ENCODE measurements around the gene ABCC9.

Gene ABCC9

DNA sequence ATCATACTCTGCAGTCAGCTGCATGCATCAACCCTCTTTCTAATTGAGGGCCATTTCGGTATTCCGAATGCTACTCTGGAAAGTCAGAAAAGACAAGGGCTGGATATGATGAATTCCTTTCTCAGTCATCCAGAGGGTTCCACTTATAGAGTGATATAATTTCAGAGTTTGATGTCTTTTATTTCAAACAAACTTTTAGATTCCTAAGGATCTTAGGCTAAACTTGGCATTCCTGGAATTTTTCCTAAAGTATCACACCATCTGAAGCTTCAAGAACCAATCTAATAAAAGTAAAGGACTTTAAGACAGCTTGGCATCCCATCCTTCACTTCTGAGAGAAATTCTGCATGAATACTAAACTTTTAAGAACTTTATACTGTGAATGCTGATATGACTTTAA, 97.4 kb downstream of the ABCC9 start:
- no peak overlapping the region for H3K27ac ChIP-seq (ENCODE audit: low read length)
- no peaks in the 10 kb centered on the region for H3K4me1 ChIP-seq (ENCODE audit: control insufficient read depth, insufficient read depth, low read length)
- peaks cover 5 to 10% of the 10 kb centered on the region in 2 donors for H3K36me3 ChIP-seq (ENCODE audit: control insufficient read depth in 2 of 2, insufficient read depth in 2 of 2, low read length in 2 of 2)
- H3K9me3 ChIP-seq (ENCODE audit: control insufficient read depth in 2 of 2, low read length in 2 of 2) = no peaks in the 10 kb centered on the region
- H3K4me3 ChIP-seq (ENCODE audit: low read length in 2 of 2) = no peak overlapping the region
- no peaks in the 10 kb centered on the region for H3K27me3 ChIP-seq (ENCODE audit: control insufficient read depth in 1 of 2, insufficient read depth in 2 of 2, low read length in 2 of 2)
- H3K9ac ChIP-seq (ENCODE audit: low read length in 2 of 2) = no peak overlapping the region

- H3K4me3 ChIP-seq (ENCODE audit: low read length in 2 of 2) = no peak overlapping the region
Observed at GRCh38 chr12:21839776-21840175, 101.5 kb downstream of the ABCC9 start.

DNA sequence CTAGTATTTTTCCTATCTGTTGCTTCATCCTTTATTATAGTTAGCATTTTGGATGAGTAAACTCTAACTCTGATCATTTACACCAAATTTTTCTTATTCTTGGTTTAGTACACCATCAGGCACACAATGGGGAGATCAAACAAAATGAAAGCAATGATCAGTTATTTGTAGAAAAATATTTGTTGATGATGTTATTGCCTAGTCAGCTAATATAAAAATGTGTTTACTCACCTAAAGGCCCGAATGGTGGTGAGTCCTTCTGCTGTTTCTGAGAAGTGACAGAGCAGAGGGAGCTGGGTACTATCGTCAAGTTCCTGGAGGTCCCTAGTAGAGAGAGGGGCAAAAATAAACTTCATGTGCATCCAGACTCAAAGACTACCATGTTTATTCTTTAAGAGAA, 103.4 kb downstream of the ABCC9 start:
- no peaks in the 10 kb centered on the region for H3K9me3 ChIP-seq (ENCODE audit: control insufficient read depth in 2 of 2, low read length in 2 of 2)

More at GRCh38 chr12:21839776-21840175, 101.5 kb downstream of the ABCC9 start:
- Histone ChIP-seq H3K27me3 (ENCODE audit: control insufficient read depth in 1 of 2, insufficient read depth in 2 of 2, low read length in 2 of 2) (no peaks in the 10 kb centered on the region), H3K9ac (ENCODE audit: low read length in 2 of 2) (no peak overlapping the region), H3K9me3 (ENCODE audit: control insufficient read depth in 2 of 2, low read length in 2 of 2) (no peaks in the 10 kb centered on the region), H3K27ac (ENCODE audit: low read length) (no peak overlapping the region), H3K36me3 (ENCODE audit: control insufficient read depth in 2 of 2, insufficient read depth in 2 of 2, low read length in 2 of 2) (peaks cover 3 to 16% of the 10 kb centered on the region in 2 donors), H3K4me1 (ENCODE audit: control insufficient read depth, insufficient read depth, low read length) (no peaks in the 10 kb centered on the region)

GRCh38 chr12:21831791-21832344, 109.4 kb downstream of the ABCC9 start:
- Histone ChIP-seq H3K27me3 (ENCODE audit: control insufficient read depth in 1 of 2, insufficient read depth in 2 of 2, low read length in 2 of 2) (no peaks in the 10 kb centered on the region), H3K27ac (ENCODE audit: low read length) (peak overlapping the region; percentile 71), H3K36me3 (ENCODE audit: control insufficient read depth in 2 of 2, insufficient read depth in 2 of 2, low read length in 2 of 2) (peaks cover 0 to 10% of the 10 kb centered on the region in 2 donors), H3K4me3 (ENCODE audit: low read length in 2 of 2) (peak overlapping the region in 1 of 2 donors; percentile 31), H3K4me1 (ENCODE audit: control insufficient read depth, insufficient read depth, low read length) (peaks cover 21% of the 10 kb centered on the region), H3K9ac (ENCODE audit: low read length in 2 of 2) (no peak overlapping the region), H3K9me3 (ENCODE audit: control insufficient read depth in 2 of 2, low read length in 2 of 2) (no peaks in the 10 kb centered on the region)

More for the DNA sequence above, 103.4 kb downstream of the ABCC9 start:
- H3K27ac ChIP-seq (ENCODE audit: low read length) = no peak overlapping the region
- peaks cover 3 to 19% of the 10 kb centered on the region in 2 donors for H3K36me3 ChIP-seq (ENCODE audit: control insufficient read depth in 2 of 2, insufficient read depth in 2 of 2, low read length in 2 of 2)
- H3K9ac ChIP-seq (ENCODE audit: low read length in 2 of 2) = no peak overlapping the region
- no peaks in the 10 kb centered on the region for H3K27me3 ChIP-seq (ENCODE audit: control insufficient read depth in 1 of 2, insufficient read depth in 2 of 2, low read length in 2 of 2)
- H3K4me3 ChIP-seq (ENCODE audit: low read length in 2 of 2) = no peak overlapping the region
- H3K4me1 ChIP-seq (ENCODE audit: control insufficient read depth, insufficient read depth, low read length) = no peaks in the 10 kb centered on the region

DNA sequence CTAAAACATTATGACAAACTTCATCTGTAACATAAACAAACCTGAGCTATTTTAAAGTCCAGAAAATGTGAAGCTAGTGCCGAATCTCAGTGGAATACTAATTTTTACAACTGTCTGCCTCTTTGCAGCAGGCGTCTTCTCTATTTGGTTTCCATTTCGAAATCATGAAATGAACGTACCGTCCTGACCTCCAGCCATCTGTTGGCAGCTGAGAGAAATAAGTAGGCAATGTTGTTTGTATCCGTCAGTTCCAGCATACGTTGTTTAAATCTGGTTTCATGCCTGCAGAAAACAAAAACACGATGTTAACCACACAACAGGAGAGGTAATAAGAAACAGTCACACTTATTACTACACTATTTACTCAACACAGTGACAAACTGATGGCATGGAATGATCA, 112.4 kb downstream of the ABCC9 start:
- H3K4me1 ChIP-seq (ENCODE audit: control insufficient read depth, insufficient read depth, low read length) = peaks cover 22% of the 10 kb centered on the region
- H3K9ac ChIP-seq (ENCODE audit: low read length in 2 of 2) = no peak overlapping the region
- H3K27me3 ChIP-seq (ENCODE audit: control insufficient read depth in 1 of 2, insufficient read depth in 2 of 2, low read length in 2 of 2) = no peaks in the 10 kb centered on the region
- no peaks in the 10 kb centered on the region for H3K36me3 ChIP-seq (ENCODE audit: control insufficient read depth in 2 of 2, insufficient read depth in 2 of 2, low read length in 2 of 2)
- H3K27ac ChIP-seq (ENCODE audit: low read length) = peak overlapping the region; percentile 63
- peak overlapping the region in 1 of 2 donors; percentile 50 for H3K4me3 ChIP-seq (ENCODE audit: low read length in 2 of 2)
- H3K9me3 ChIP-seq (ENCODE audit: control insufficient read depth in 2 of 2, low read length in 2 of 2) = no peaks in the 10 kb centered on the region

DNA sequence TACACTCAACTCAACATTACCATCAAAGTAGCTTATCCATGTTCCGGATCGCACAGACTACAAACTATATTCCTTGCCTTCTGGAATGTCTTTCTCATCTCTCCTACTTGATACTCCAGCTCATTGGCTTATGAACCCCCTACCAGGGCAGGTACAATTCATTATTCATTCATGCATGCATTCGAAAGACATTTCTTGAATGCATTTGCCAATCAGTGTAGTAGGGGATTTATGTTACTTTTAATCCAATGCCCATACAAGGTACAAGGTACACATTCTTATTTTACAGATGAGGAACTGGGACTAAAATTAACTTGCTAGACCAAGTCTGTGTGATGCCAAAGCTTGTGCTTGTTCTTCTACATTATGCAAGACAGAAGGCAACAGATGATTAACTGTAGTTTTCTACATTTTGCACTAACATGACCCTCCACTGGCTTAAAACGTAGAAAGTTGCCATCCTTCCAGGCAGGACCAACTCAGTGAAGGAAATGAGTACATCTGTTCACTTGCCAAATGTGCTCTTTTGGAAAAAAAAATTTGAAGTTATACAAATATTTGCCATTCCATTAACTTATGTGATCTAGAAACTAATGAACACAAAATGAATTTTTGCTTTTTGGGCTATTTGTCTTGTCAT, 113.0 kb downstream of the ABCC9 start:
- H3K9me3 ChIP-seq (ENCODE audit: control insufficient read depth in 2 of 2, low read length in 2 of 2) = no peaks in the 10 kb centered on the region
- no peak overlapping the region for H3K9ac ChIP-seq (ENCODE audit: low read length in 2 of 2)
- H3K27me3 ChIP-seq (ENCODE audit: control insufficient read depth in 1 of 2, insufficient read depth in 2 of 2, low read length in 2 of 2) = no peaks in the 10 kb centered on the region
- H3K27ac ChIP-seq (ENCODE audit: low read length) = peak overlapping the region; percentile 63
- no peaks in the 10 kb centered on the region for H3K36me3 ChIP-seq (ENCODE audit: control insufficient read depth in 2 of 2, insufficient read depth in 2 of 2, low read length in 2 of 2)
- peaks cover 22% of the 10 kb centered on the region for H3K4me1 ChIP-seq (ENCODE audit: control insufficient read depth, insufficient read depth, low read length)
- peak overlapping the region; percentile 13 to 50 for H3K4me3 ChIP-seq (ENCODE audit: low read length in 2 of 2)

- peaks cover 22% of the 10 kb centered on the region for H3K4me1 ChIP-seq (ENCODE audit: control insufficient read depth, insufficient read depth, low read length)
- H3K27ac ChIP-seq (ENCODE audit: low read length) = no peak overlapping the region
- H3K27me3 ChIP-seq (ENCODE audit: control insufficient read depth in 1 of 2, insufficient read depth in 2 of 2, low read length in 2 of 2) = no peaks in the 10 kb centered on the region
- H3K9me3 ChIP-seq (ENCODE audit: control insufficient read depth in 2 of 2, low read length in 2 of 2) = no peaks in the 10 kb centered on the region
- no peak overlapping the region for H3K9ac ChIP-seq (ENCODE audit: low read length in 2 of 2)
- no peaks in the 10 kb centered on the region for H3K36me3 ChIP-seq (ENCODE audit: control insufficient read depth in 2 of 2, insufficient read depth in 2 of 2, low read length in 2 of 2)
- peak overlapping the region in 1 of 2 donors; percentile 9 for H3K4me3 ChIP-seq (ENCODE audit: low read length in 2 of 2)
Observed at GRCh38 chr12:21827083-21827482, 114.1 kb downstream of the ABCC9 start.

DNA sequence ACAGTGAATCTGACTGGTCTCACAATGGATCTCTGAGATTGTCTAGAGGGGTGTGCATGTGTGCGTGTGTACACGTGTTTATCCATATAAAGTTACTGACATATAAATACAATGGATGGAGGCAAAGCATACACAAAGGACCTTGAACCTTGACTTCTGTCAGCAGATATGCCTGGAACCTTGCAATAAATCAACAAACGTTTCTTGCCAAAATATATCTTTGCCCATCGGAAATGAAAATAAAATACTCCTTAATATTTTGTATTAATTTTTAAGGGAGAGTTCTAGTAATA, 114.7 kb downstream of the ABCC9 start:
- Histone ChIP-seq H3K9ac (ENCODE audit: low read length in 2 of 2) (no peak overlapping the region), H3K27ac (ENCODE audit: low read length) (no peak overlapping the region), H3K4me1 (ENCODE audit: control insufficient read depth, insufficient read depth, low read length) (peaks cover 20% of the 10 kb centered on the region), H3K36me3 (ENCODE audit: control insufficient read depth in 2 of 2, insufficient read depth in 2 of 2, low read length in 2 of 2) (no peaks in the 10 kb centered on the region), H3K4me3 (ENCODE audit: low read length in 2 of 2) (no peak overlapping the region), H3K27me3 (ENCODE audit: control insufficient read depth in 1 of 2, insufficient read depth in 2 of 2, low read length in 2 of 2) (no peaks in the 10 kb centered on the region), H3K9me3 (ENCODE audit: control insufficient read depth in 2 of 2, low read length in 2 of 2) (no peaks in the 10 kb centered on the region)

DNA sequence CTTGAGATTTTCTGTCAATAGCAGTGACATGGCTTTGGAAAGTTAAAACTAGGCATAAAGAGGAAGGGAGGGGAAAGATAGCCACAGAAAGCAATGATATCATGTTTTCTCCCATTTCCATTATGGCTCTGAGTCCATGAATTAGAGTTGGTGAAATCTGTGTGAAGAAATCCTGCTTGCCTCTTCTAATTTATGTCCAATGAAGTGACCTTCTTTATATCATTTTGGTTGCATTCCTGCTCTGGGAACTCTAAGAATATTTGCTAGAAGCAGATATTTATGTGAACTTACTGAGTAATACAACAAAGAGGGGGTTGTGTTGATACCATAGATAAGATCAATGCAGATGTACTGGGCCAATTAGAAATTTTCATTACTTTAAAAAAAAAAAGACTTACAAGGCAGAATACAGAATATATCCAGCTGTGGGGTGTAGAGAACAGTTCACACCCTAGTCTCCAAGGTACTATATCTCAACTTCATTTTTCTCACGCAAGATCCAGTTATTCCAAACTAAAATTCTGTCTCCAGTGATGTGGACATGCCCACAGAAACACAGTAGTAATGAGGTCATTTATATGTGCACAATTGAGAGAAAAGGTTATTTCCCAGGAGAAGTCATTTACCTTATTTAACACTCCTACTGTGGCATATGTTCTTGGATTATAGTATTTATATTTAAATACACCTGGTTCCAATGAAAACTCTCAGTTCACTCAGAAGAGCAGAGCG, 115.2 kb downstream of the ABCC9 start:
- H3K4me1 ChIP-seq (ENCODE audit: control insufficient read depth, insufficient read depth, low read length) = peaks cover 16% of the 10 kb centered on the region
- no peaks in the 10 kb centered on the region for H3K9me3 ChIP-seq (ENCODE audit: control insufficient read depth in 2 of 2, low read length in 2 of 2)
- no peaks in the 10 kb centered on the region for H3K27me3 ChIP-seq (ENCODE audit: control insufficient read depth in 1 of 2, insufficient read depth in 2 of 2, low read length in 2 of 2)
- no peak overlapping the region for H3K4me3 ChIP-seq (ENCODE audit: low read length in 2 of 2)
- no peak overlapping the region for H3K27ac ChIP-seq (ENCODE audit: low read length)
- no peak overlapping the region for H3K9ac ChIP-seq (ENCODE audit: low read length in 2 of 2)
- H3K36me3 ChIP-seq (ENCODE audit: control insufficient read depth in 2 of 2, insufficient read depth in 2 of 2, low read length in 2 of 2) = no peaks in the 10 kb centered on the region

DNA sequence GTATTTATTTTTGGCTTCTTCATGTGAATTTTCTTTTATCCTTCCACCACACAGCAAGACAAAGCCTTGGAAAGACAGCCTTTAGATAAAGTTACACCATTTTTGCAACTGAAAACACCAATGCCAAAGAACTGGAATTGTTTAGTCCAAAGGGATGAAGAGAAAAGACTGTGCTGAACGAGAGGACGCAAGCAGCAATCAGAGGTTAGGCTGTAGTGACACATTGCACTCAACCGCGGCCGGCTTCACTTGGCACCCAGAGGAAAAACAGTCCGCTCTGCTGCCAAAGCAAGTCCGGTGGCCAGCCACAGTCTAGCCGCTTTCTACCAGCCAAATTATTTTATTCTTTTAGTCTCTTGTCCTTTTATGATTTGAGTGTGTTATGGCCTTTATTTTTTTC, 117.6 kb downstream of the ABCC9 start:
- Histone ChIP-seq H3K9ac (ENCODE audit: low read length in 2 of 2) (no peak overlapping the region), H3K27ac (ENCODE audit: low read length) (no peak overlapping the region), H3K36me3 (ENCODE audit: control insufficient read depth in 2 of 2, insufficient read depth in 2 of 2, low read length in 2 of 2) (no peaks in the 10 kb centered on the region), H3K9me3 (ENCODE audit: control insufficient read depth in 2 of 2, low read length in 2 of 2) (no peaks in the 10 kb centered on the region), H3K27me3 (ENCODE audit: control insufficient read depth in 1 of 2, insufficient read depth in 2 of 2, low read length in 2 of 2) (no peaks in the 10 kb centered on the region), H3K4me3 (ENCODE audit: low read length in 2 of 2) (no peak overlapping the region), H3K4me1 (ENCODE audit: control insufficient read depth, insufficient read depth, low read length) (peaks cover 19% of the 10 kb centered on the region)

DNA sequence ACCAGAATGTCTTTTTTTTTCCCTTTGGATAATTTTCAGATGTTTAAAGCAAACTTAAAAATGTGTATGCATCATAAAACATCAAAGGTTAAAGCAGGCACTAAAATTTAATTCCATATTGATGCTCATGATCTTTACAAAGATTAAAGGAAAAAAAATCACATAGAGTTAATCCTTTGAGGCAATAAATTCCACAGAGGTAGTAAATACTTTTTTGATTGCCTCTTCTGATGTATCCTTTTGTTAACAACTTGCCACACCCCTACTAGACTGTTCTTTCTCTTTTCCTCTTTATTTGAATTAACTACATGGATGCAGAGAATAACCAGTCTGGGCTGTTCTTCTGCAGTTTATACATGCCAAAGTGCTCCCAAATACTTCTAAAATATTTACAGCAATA, 121.5 kb downstream of the ABCC9 start:
- Histone ChIP-seq H3K27me3 (ENCODE audit: control insufficient read depth in 1 of 2, insufficient read depth in 2 of 2, low read length in 2 of 2) (no peaks in the 10 kb centered on the region), H3K9me3 (ENCODE audit: control insufficient read depth in 2 of 2, low read length in 2 of 2) (no peaks in the 10 kb centered on the region), H3K9ac (ENCODE audit: low read length in 2 of 2) (no peak overlapping the region), H3K4me1 (ENCODE audit: control insufficient read depth, insufficient read depth, low read length) (peaks cover 3% of the 10 kb centered on the region), H3K36me3 (ENCODE audit: control insufficient read depth in 2 of 2, insufficient read depth in 2 of 2, low read length in 2 of 2) (peaks cover 3 to 4% of the 10 kb centered on the region in 2 donors), H3K4me3 (ENCODE audit: low read length in 2 of 2) (no peak overlapping the region), H3K27ac (ENCODE audit: low read length) (no peak overlapping the region)
